Retinal pigment epithelial cell (primary cell): ENCODE data around the gene GAP43.

Experiments
- DNase-seq: peaks from one replicate; pipeline ENCODE4 v3.0.0-alpha.2; 2010; ENCODE audit warnings: low read depth
- H3K4me3 ChIP-seq: 2 replicates; pipeline ENCODE4 v1.5.1; 2011; ENCODE audit warnings: mild to moderate bottlenecking, low read length, control low read depth, moderate library complexity
- CTCF ChIP-seq: conservative IDR thresholded peaks from 2 replicates; pipeline ENCODE4 v1.5.1; 2011; ENCODE audit warnings: low read depth, low read length, control low read depth, inconsistent platforms

Gene GAP43

GRCh38 chr3:115588201-115589115, 34.9 kb upstream of the GAP43 start:
- no peak for TF ChIP-seq CTCF
- DNase-seq: no peak
- no peak overlapping the region for H3K4me3 ChIP-seq

GRCh38 chr3:115590873-115591272, 32.4 kb upstream of the GAP43 start:
- no peak for TF ChIP-seq CTCF
- H3K4me3 ChIP-seq: no peak overlapping the region
- no peak for DNase-seq

- DNase-seq: no peak
- TF ChIP-seq CTCF: no peak
- H3K4me3 ChIP-seq: no peak overlapping the region
These were observed 27.6 kb upstream of the GAP43 start for GRCh38 chr3:115595611-115596275.

GRCh38 chr3:115598216-115598615, 25.1 kb upstream of the GAP43 start:
- H3K4me3 ChIP-seq: no peak overlapping the region
- no peak for DNase-seq
- no peak for TF ChIP-seq CTCF

- H3K4me3 ChIP-seq: no peak overlapping the region
- no peak for TF ChIP-seq CTCF
- DNase-seq: no peak
These were observed 21.1 kb upstream of the GAP43 start for GRCh38 chr3:115602194-115602593.

GRCh38 chr3:115611630-115612029, 11.7 kb upstream of the GAP43 start:
- TF ChIP-seq CTCF: no peak
- no peak for DNase-seq
- H3K4me3 ChIP-seq: no peak overlapping the region
